WTC11 (cell line): ENCODE data around the gene PXN. TPM values are rescaled to one million over a fixed set of nuclear protein-coding genes. Genes with fewer than 3 reads are reported as not detected.

Experiments
- ATAC-seq: fragments of 200-7000 bp; cut with Tn5 transposase; 2 replicates; pipeline ENCODE4 v1.10.0; 2021; ENCODE audit warnings: mild to moderate bottlenecking, moderate library complexity
- CTCF ChIA-PET: fragments of 300-600 bp; sonication (Branson Sonifier 250); formaldehyde crosslinking; loops from one replicate; lab custom pipeline; 2021; ENCODE audit warnings: antibody characterized with exemption; lab: Charles Lee
- POLR2A ChIA-PET: fragments of 350-600 bp; sonication (Branson Sonifier 250); formaldehyde crosslinking; loops from one replicate; lab custom pipeline; 2021; ENCODE audit warnings: antibody characterized with exemption; lab: Charles Lee
- DNase-seq: peaks from one replicate; pipeline ENCODE4 v3.0.0; 2021; ENCODE audit warnings: low spot score
- H3K27ac Mint-ChIP-seq: 2 replicates; pipeline ENCODE4 v1.8.0; 2021; ENCODE audit warnings: mixed read lengths
- H3K27me3 Mint-ChIP-seq: 2 replicates; pipeline ENCODE4 v1.8.0; 2021; ENCODE audit warnings: low read depth, mild to moderate bottlenecking, moderate library complexity, mixed read lengths
- H3K36me3 Mint-ChIP-seq: 2 replicates; pipeline ENCODE4 v1.8.0; 2021; ENCODE audit warnings: mixed read lengths
- H3K4me1 Mint-ChIP-seq: 2 replicates; pipeline ENCODE4 v1.8.0; 2022; ENCODE audit warnings: mixed read lengths
- H3K4me3 Mint-ChIP-seq: 2 replicates; pipeline ENCODE4 v1.8.0; 2021; ENCODE audit warnings: mild to moderate bottlenecking, moderate library complexity, mixed read lengths
- H3K9me3 Mint-ChIP-seq: 2 replicates; pipeline ENCODE4 v1.8.0; 2021; ENCODE audit warnings: mixed read lengths
- CBFB ChIP-seq: sonication (generic); formaldehyde crosslinking; IDR thresholded peaks from 2 replicates; pipeline ENCODE4 v1.8.1; 2022; ENCODE audit warnings: mild to moderate bottlenecking, low read depth, missing genetic modification reagents
- FOXP1 ChIP-seq: sonication (generic); formaldehyde crosslinking; IDR thresholded peaks from 2 replicates; pipeline ENCODE4 v1.8.0; 2022; ENCODE audit warnings: missing genetic modification reagents, mild to moderate bottlenecking, moderate library complexity, borderline replicate concordance
- GABPB1 ChIP-seq: sonication (generic); formaldehyde crosslinking; IDR thresholded peaks from 2 replicates; pipeline ENCODE4 v1.8.1; 2023; ENCODE audit warnings: mild to moderate bottlenecking, missing genetic modification reagents
- JUN ChIP-seq: sonication (generic); formaldehyde crosslinking; IDR thresholded peaks from 2 replicates; pipeline ENCODE4 v1.8.0; 2023; ENCODE audit warnings: mild to moderate bottlenecking, missing genetic modification reagents
- MYBL2 ChIP-seq: sonication (generic); formaldehyde crosslinking; IDR thresholded peaks from 2 replicates; pipeline ENCODE4 v1.8.1; 2023; ENCODE audit warnings: mild to moderate bottlenecking, moderate library complexity, missing genetic modification reagents
- NFATC4 ChIP-seq: fragments of 250-450 bp; sonication (Bioruptor Pico); IDR thresholded peaks from 2 replicates; pipeline ENCODE4 v1.9.0; 2021; ENCODE audit warnings: mild to moderate bottlenecking
- NFYB ChIP-seq: sonication (generic); formaldehyde crosslinking; conservative IDR thresholded peaks from 2 replicates; pipeline ENCODE4 v1.8.0; 2022; ENCODE audit warnings: low read depth, missing genetic modification reagents
- NR1H2 ChIP-seq: sonication (generic); formaldehyde crosslinking; IDR thresholded peaks from 2 replicates; pipeline ENCODE4 v1.9.0; 2021; ENCODE audit warnings: mild to moderate bottlenecking, moderate library complexity, missing genetic modification reagents
- NR2C2 ChIP-seq: sonication (generic); formaldehyde crosslinking; IDR thresholded peaks from 2 replicates; pipeline ENCODE4 v1.8.0; 2022; ENCODE audit warnings: mild to moderate bottlenecking, missing genetic modification reagents
- NR3C1 ChIP-seq: sonication (generic); formaldehyde crosslinking; conservative IDR thresholded peaks from 2 replicates; pipeline ENCODE4 v1.8.1; 2023; ENCODE audit warnings: low read depth, mild to moderate bottlenecking, missing genetic modification reagents
- SOX15 ChIP-seq: fragments of 250-450 bp; sonication (Bioruptor Pico); IDR thresholded peaks from 2 replicates; pipeline ENCODE4 v1.9.0; 2021; ENCODE audit warnings: mild to moderate bottlenecking
- ZBTB21 ChIP-seq: sonication (generic); formaldehyde crosslinking; IDR thresholded peaks from 2 replicates; pipeline ENCODE4 v1.8.1; 2023; ENCODE audit warnings: mild to moderate bottlenecking, missing genetic modification reagents, borderline replicate concordance
- ZNF263 ChIP-seq: sonication (generic); formaldehyde crosslinking; IDR thresholded peaks from 2 replicates; pipeline ENCODE4 v1.8.1; 2022; ENCODE audit warnings: low read depth, mild to moderate bottlenecking, moderate library complexity, missing genetic modification reagents
- total RNA-seq: library from RNA; stranded (reverse); gene quantifications from 3 replicates; pipeline ENCODE4 v1.2.3, GENCODE V29; 2021
- TF ChIP-seq, protein P1 (sequence below): fragments of 250-450 bp; sonication (Bioruptor Pico); IDR thresholded peaks from 2 replicates; pipeline ENCODE4 v1.9.0; 2021; ENCODE audit warnings: mild to moderate bottlenecking
- TF ChIP-seq, protein P2 (sequence below): fragments of 200-600 bp; IDR thresholded peaks from 2 replicates; pipeline ENCODE4 v1.8.0; 2022; ENCODE audit warnings: antibody characterized with exemption
- TF ChIP-seq, protein P3 (sequence below): sonication (generic); formaldehyde crosslinking; IDR thresholded peaks from 2 replicates; pipeline ENCODE4 v1.8.1; 2023; ENCODE audit warnings: mild to moderate bottlenecking, moderate library complexity, missing genetic modification reagents
- TF ChIP-seq, protein P4 (sequence below): sonication (generic); formaldehyde crosslinking; IDR thresholded peaks from 2 replicates; pipeline ENCODE4 v1.8.0; 2023; ENCODE audit warnings: missing genetic modification reagents
- TF ChIP-seq, protein P5 (sequence below): sonication (generic); formaldehyde crosslinking; IDR thresholded peaks from 2 replicates; pipeline ENCODE4 v1.8.1; 2023; ENCODE audit warnings: mild to moderate bottlenecking, missing genetic modification reagents
- TF ChIP-seq, protein P6 (sequence below): sonication (generic); formaldehyde crosslinking; IDR thresholded peaks from 2 replicates; pipeline ENCODE4 v1.8.1; 2023; ENCODE audit warnings: mild to moderate bottlenecking, missing genetic modification reagents, moderate library complexity
- TF ChIP-seq, protein P7 (sequence below): sonication (generic); formaldehyde crosslinking; IDR thresholded peaks from 2 replicates; pipeline ENCODE4 v1.8.1; 2022; ENCODE audit warnings: low read depth, mild to moderate bottlenecking, moderate library complexity, missing genetic modification reagents, borderline replicate concordance
- TF ChIP-seq, protein P8 (sequence below): sonication (generic); formaldehyde crosslinking; IDR thresholded peaks from 2 replicates; pipeline ENCODE4 v1.8.1; 2023; ENCODE audit warnings: mild to moderate bottlenecking, missing genetic modification reagents

The PXN gene
- total RNA-seq, 1 experiment from 2014 or later: 132 TPM

DNA sequence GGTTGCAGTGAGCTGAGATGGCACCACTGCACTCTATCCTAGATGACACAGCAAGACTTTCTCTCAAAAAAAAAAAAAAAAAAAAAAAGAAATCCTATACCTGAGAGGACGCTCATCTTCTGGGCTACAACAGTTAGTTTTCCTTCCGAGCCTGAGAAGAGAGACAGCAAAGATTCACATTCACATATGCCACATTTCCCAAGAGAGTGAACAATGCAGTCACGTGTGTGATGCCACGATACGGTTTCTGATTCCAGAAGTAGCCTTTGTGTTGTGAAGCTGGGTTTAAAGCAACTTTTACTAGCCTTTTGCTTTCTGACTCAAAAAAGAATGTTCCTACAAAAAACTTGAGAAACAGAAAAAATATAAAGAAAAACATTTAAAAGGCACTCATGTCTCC lies 90.5 kb downstream of the PXN start:
- Mint-ChIP-seq H3K36me3 (peaks cover 84% of the 10 kb centered on the region), H3K4me3 (no peak overlapping the region), H3K27me3 (no peaks in the 10 kb centered on the region), H3K27ac (no peak overlapping the region), H3K4me1 (no peaks in the 10 kb centered on the region), H3K9me3 (no peaks in the 10 kb centered on the region)
- DNase-seq: no peak
- POLR2A ChIA-PET: no interaction called here
- ATAC-seq: no peak
- TF ChIP-seq MYBL2 (CRISPR knock-in tag) (no peak), NFYB (CRISPR knock-in tag) (no peak), ZNF263 (CRISPR knock-in tag) (no peak)
- TF ChIP-seq, protein P1, sequence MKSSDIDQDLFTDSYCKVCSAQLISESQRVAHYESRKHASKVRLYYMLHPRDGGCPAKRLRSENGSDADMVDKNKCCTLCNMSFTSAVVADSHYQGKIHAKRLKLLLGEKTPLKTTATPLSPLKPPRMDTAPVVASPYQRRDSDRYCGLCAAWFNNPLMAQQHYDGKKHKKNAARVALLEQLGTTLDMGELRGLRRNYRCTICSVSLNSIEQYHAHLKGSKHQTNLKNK: no peak
- CTCF ChIA-PET: interaction anchor here (0.6 to 0.7 kb wide), 2 partner anchors 26 to 49 kb away, joined by 5 read pairs; partner anchors contain the start of gene RPLP0

DNA sequence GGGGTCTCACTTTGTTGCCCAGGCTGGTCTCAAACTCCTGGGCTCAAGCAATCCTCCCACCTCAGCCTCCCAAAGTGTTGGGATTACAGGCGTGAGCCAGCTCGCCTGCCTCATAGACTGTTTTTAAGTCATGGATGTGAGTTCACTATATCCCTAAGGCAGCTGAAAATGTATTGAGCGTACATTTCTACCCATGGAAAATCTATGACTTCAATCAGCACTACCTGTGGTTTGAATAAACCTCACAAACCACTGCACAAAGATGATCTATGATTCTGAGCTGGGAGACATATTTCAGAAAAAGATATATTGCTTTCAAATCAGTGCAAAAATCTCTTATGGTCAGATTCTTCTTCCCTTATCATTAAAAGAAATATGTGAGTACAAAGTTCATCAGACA lies 93.5 kb downstream of the PXN start:
- CTCF ChIA-PET: interaction anchor here (1.4 kb wide), 1 partner anchor 29 kb away, joined by 4 read pairs; no protein-coding TSS in a partner anchor
- Mint-ChIP-seq H3K4me1 (no peaks in the 10 kb centered on the region), H3K4me3 (no peak overlapping the region), H3K36me3 (peaks cover 79% of the 10 kb centered on the region), H3K27me3 (no peaks in the 10 kb centered on the region), H3K9me3 (no peaks in the 10 kb centered on the region), H3K27ac (no peak overlapping the region)
- ATAC-seq: no peak
- TF ChIP-seq FOXP1 (CRISPR knock-in tag) (no peak), ZNF263 (CRISPR knock-in tag) (no peak), NR3C1 (CRISPR knock-in tag) (no peak), NR2C2 (CRISPR knock-in tag) (no peak), SOX15 (CRISPR knock-in tag) (no peak), GABPB1 (CRISPR knock-in tag) (no peak), NR1H2 (CRISPR knock-in tag) (no peak), CBFB (CRISPR knock-in tag) (no peak), JUN (CRISPR knock-in tag) (no peak), NFYB (CRISPR knock-in tag) (no peak)
- TF ChIP-seq, protein P2, sequence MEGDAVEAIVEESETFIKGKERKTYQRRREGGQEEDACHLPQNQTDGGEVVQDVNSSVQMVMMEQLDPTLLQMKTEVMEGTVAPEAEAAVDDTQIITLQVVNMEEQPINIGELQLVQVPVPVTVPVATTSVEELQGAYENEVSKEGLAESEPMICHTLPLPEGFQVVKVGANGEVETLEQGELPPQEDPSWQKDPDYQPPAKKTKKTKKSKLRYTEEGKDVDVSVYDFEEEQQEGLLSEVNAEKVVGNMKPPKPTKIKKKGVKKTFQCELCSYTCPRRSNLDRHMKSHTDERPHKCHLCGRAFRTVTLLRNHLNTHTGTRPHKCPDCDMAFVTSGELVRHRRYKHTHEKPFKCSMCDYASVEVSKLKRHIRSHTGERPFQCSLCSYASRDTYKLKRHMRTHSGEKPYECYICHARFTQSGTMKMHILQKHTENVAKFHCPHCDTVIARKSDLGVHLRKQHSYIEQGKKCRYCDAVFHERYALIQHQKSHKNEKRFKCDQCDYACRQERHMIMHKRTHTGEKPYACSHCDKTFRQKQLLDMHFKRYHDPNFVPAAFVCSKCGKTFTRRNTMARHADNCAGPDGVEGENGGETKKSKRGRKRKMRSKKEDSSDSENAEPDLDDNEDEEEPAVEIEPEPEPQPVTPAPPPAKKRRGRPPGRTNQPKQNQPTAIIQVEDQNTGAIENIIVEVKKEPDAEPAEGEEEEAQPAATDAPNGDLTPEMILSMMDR: no peak
- TF ChIP-seq, protein P3, sequence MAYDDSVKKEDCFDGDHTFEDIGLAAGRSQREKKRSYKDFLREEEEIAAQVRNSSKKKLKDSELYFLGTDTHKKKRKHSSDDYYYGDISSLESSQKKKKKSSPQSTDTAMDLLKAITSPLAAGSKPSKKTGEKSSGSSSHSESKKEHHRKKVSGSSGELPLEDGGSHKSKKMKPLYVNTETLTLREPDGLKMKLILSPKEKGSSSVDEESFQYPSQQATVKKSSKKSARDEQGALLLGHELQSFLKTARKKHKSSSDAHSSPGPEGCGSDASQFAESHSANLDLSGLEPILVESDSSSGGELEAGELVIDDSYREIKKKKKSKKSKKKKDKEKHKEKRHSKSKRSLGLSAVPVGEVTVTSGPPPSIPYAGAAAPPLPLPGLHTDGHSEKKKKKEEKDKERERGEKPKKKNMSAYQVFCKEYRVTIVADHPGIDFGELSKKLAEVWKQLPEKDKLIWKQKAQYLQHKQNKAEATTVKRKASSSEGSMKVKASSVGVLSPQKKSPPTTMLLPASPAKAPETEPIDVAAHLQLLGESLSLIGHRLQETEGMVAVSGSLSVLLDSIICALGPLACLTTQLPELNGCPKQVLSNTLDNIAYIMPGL (CRISPR knock-in tag): no peak
- TF ChIP-seq, protein P4, sequence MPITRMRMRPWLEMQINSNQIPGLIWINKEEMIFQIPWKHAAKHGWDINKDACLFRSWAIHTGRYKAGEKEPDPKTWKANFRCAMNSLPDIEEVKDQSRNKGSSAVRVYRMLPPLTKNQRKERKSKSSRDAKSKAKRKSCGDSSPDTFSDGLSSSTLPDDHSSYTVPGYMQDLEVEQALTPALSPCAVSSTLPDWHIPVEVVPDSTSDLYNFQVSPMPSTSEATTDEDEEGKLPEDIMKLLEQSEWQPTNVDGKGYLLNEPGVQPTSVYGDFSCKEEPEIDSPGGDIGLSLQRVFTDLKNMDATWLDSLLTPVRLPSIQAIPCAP (CRISPR knock-in tag): no peak
- TF ChIP-seq, protein P5, sequence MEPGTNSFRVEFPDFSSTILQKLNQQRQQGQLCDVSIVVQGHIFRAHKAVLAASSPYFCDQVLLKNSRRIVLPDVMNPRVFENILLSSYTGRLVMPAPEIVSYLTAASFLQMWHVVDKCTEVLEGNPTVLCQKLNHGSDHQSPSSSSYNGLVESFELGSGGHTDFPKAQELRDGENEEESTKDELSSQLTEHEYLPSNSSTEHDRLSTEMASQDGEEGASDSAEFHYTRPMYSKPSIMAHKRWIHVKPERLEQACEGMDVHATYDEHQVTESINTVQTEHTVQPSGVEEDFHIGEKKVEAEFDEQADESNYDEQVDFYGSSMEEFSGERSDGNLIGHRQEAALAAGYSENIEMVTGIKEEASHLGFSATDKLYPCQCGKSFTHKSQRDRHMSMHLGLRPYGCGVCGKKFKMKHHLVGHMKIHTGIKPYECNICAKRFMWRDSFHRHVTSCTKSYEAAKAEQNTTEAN: no peak
- POLR2A ChIA-PET: no interaction called here
- no peak for DNase-seq

DNA sequence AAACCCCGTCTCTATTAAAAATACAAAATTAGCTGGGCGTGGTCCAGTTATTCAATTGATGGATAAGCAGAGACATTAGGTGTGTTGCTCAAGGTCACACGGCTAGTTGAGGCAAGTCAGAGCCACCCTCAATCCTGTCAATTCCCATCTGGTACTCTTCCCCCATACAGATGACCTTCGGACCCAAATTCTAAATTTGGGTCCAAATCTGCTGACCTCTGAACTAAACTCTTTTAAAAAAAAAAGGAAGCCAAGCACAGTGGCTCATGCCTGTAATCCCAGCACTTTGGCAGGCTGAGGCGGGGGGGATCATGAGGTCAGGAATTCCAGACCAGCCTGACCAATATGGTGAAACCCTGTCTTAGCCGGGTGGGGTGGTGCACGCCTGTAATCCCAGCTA lies 94.9 kb downstream of the PXN start:
- ChIA-PET CTCF (no interaction called here), POLR2A (no interaction called here)
- Mint-ChIP-seq H3K27ac (no peak overlapping the region), H3K27me3 (no peaks in the 10 kb centered on the region), H3K9me3 (no peaks in the 10 kb centered on the region), H3K36me3 (peaks cover 69% of the 10 kb centered on the region), H3K4me1 (no peaks in the 10 kb centered on the region), H3K4me3 (no peak overlapping the region)
- no peak for ATAC-seq
- no peak for DNase-seq
- TF ChIP-seq, protein P6, sequence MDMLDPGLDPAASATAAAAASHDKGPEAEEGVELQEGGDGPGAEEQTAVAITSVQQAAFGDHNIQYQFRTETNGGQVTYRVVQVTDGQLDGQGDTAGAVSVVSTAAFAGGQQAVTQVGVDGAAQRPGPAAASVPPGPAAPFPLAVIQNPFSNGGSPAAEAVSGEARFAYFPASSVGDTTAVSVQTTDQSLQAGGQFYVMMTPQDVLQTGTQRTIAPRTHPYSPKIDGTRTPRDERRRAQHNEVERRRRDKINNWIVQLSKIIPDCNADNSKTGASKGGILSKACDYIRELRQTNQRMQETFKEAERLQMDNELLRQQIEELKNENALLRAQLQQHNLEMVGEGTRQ (CRISPR knock-in tag): no peak
- TF ChIP-seq NFATC4 (CRISPR knock-in tag): no peak
- TF ChIP-seq ZBTB21 (CRISPR knock-in tag): no peak
- TF ChIP-seq, protein P7, sequence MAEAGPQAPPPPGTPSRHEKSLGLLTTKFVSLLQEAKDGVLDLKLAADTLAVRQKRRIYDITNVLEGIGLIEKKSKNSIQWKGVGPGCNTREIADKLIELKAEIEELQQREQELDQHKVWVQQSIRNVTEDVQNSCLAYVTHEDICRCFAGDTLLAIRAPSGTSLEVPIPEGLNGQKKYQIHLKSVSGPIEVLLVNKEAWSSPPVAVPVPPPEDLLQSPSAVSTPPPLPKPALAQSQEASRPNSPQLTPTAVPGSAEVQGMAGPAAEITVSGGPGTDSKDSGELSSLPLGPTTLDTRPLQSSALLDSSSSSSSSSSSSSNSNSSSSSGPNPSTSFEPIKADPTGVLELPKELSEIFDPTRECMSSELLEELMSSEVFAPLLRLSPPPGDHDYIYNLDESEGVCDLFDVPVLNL (CRISPR knock-in tag): no peak
- TF ChIP-seq, protein P8, sequence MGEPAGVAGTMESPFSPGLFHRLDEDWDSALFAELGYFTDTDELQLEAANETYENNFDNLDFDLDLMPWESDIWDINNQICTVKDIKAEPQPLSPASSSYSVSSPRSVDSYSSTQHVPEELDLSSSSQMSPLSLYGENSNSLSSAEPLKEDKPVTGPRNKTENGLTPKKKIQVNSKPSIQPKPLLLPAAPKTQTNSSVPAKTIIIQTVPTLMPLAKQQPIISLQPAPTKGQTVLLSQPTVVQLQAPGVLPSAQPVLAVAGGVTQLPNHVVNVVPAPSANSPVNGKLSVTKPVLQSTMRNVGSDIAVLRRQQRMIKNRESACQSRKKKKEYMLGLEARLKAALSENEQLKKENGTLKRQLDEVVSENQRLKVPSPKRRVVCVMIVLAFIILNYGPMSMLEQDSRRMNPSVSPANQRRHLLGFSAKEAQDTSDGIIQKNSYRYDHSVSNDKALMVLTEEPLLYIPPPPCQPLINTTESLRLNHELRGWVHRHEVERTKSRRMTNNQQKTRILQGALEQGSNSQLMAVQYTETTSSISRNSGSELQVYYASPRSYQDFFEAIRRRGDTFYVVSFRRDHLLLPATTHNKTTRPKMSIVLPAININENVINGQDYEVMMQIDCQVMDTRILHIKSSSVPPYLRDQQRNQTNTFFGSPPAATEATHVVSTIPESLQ (CRISPR knock-in tag): no peak
- no peak for TF ChIP-seq FOXP1 (CRISPR knock-in tag)
